OCI-M1 (cell line): ENCODE data around the gene TMEM186.

Source experiments
- DNase-seq: peaks from one replicate; lab custom pipeline; 2025; lab: John Stamatoyannopoulos, UW

Gene TMEM186

GRCh38 chr16:8774208-8774607, 23.2 kb downstream of the TMEM186 start:
- DNase-seq, result no peak

- DNase-seq, result no peak
Observed at GRCh38 chr16:8773537-8773936, 23.9 kb downstream of the TMEM186 start.

GRCh38 chr16:8768692-8769091, 28.7 kb downstream of the TMEM186 start:
- no peak for DNase-seq

GRCh38 chr16:8768283-8768682, 29.2 kb downstream of the TMEM186 start:
- no peak for DNase-seq

GRCh38 chr16:8767176-8767575, 30.3 kb downstream of the TMEM186 start:
- no peak for DNase-seq

- DNase-seq, result no peak
Observed at GRCh38 chr16:8764525-8765250, 32.8 kb downstream of the TMEM186 start.

GRCh38 chr16:8763899-8764298, 33.5 kb downstream of the TMEM186 start:
- DNase-seq, result no peak

GRCh38 chr16:8763083-8763482, 34.4 kb downstream of the TMEM186 start:
- no peak for DNase-seq

- DNase-seq, result no peak
Observed at GRCh38 chr16:8762254-8762653, 35.2 kb downstream of the TMEM186 start.

- DNase-seq, result no peak
Observed at GRCh38 chr16:8761078-8761477, 36.4 kb downstream of the TMEM186 start.

GRCh38 chr16:8760021-8760420, 37.4 kb downstream of the TMEM186 start:
- DNase-seq, result peak; percentile 7

- DNase-seq, result no peak
Observed at GRCh38 chr16:8758022-8758421, 39.4 kb downstream of the TMEM186 start.

- DNase-seq, result no peak
Observed at GRCh38 chr16:8756755-8757154, 40.7 kb downstream of the TMEM186 start.

- DNase-seq, result no peak
Observed at GRCh38 chr16:8753416-8754054, 43.9 kb downstream of the TMEM186 start.

GRCh38 chr16:8752706-8753105, 44.7 kb downstream of the TMEM186 start:
- DNase-seq, result no peak

GRCh38 chr16:8751481-8752311, 45.7 kb downstream of the TMEM186 start:
- DNase-seq, result no peak

- peak; percentile 26 for DNase-seq
Observed at GRCh38 chr16:8748944-8749343, 48.5 kb downstream of the TMEM186 start.
